NT2/D1 (cell line): ENCODE measurements around the gene CDCA7L.

ENCODE experiments used
- SUZ12 ChIP-seq: IDR thresholded peaks from 2 replicates; pipeline ENCODE4 v1.6.1; 2011; ENCODE audit not compliant: insufficient read length, insufficient read depth; ENCODE audit errors: extremely low read depth
- YY1 ChIP-seq: IDR thresholded peaks from 2 replicates; pipeline ENCODE4 v1.6.1; 2011; ENCODE audit not compliant: insufficient read length, insufficient read depth

GRCh38 chr7:21902240-21902639 is 43.5 kb downstream of the CDCA7L start:
- no peak for TF ChIP-seq SUZ12
- TF ChIP-seq YY1 = no peak
